Ovary (tissue), 3 donors: Measurements from ENCODE around the gene PIK3AP1.

Source experiments
- POLR2A ChIP-seq: fragments of 450-650 bp; IDR thresholded peaks from one replicate; pipeline ENCODE4 v1.6.1; 2017; ENCODE audit warnings: antibody characterized with exemption, mild to moderate bottlenecking, moderate library complexity
- TF ChIP-seq, protein P1 (sequence below), 3 donors: fragments of 450-650 bp in 2 of 3; fragments of 200-600 bp in 1 of 3; IDR thresholded peaks; one replicate each; pipeline versions ENCODE4 v1.5.1 to v1.8.0; 2016 to 2022; ENCODE audit warnings: antibody characterized with exemption in 3 of 3, mild to moderate bottlenecking in 1 of 3
- donor health status: DM: no; HTN: no; CAD: no.

DNA sequence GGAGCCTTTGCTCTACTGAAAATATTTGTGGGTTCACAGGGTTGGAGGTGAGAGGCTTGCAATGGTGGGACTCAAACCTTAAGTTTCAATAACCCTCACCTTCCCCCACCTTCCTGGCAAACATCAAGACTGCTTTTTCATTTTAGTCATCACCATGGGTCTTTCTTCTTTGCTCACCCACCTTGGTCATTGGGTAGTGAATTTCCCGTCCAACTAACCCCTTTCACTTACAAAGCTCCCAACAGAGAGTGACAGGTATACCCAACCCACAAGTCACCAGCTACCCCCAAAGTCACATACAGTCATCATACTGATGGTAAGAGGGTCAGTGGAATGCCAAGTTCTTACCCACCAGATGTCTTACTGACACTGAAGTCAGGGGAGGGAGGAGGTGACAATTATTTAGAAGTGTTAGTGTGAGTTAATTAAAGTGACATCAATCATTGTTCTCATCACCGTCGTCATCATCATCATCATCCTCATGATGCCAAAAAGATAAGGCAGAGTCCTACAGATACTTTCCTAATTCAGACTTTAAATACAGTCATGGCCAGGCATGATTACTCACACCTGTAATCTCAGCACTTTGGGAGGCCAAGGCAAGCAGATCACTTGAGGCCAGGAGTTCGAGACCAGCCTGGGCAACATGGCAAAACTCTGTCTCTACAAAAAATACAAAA lies 49.0 kb downstream of the PIK3AP1 start:
- TF ChIP-seq, protein P1, sequence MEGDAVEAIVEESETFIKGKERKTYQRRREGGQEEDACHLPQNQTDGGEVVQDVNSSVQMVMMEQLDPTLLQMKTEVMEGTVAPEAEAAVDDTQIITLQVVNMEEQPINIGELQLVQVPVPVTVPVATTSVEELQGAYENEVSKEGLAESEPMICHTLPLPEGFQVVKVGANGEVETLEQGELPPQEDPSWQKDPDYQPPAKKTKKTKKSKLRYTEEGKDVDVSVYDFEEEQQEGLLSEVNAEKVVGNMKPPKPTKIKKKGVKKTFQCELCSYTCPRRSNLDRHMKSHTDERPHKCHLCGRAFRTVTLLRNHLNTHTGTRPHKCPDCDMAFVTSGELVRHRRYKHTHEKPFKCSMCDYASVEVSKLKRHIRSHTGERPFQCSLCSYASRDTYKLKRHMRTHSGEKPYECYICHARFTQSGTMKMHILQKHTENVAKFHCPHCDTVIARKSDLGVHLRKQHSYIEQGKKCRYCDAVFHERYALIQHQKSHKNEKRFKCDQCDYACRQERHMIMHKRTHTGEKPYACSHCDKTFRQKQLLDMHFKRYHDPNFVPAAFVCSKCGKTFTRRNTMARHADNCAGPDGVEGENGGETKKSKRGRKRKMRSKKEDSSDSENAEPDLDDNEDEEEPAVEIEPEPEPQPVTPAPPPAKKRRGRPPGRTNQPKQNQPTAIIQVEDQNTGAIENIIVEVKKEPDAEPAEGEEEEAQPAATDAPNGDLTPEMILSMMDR (IDR thresholded peaks at IDR 0.05), result no peak
- TF ChIP-seq POLR2A, result no peak
